Neuron (in vitro differentiated cells): Measurements from ENCODE around the gene CDCA3.

Source experiments
- H2AFZ ChIP-seq: one replicate; pipeline ENCODE4 v1.6.1; 2013; ENCODE audit warnings: low read depth, mild to moderate bottlenecking, inconsistent platforms, low read length, moderate library complexity
- H3K27me3 ChIP-seq: one replicate; pipeline ENCODE4 v1.6.1; 2013; ENCODE audit warnings: low read length; ENCODE audit not compliant: insufficient read depth
- H3K36me3 ChIP-seq: one replicate; pipeline ENCODE4 v1.6.1; 2013; ENCODE audit warnings: low read length; ENCODE audit not compliant: insufficient read depth
- H3K4me1 ChIP-seq: one replicate; pipeline ENCODE4 v1.6.1; 2013; ENCODE audit warnings: low read length; ENCODE audit not compliant: insufficient read depth
- H3K4me3 ChIP-seq: 2 replicates; pipeline ENCODE4 v1.5.1; 2013; ENCODE audit warnings: mild to moderate bottlenecking, low read length, moderate library complexity
- H3K9me3 ChIP-seq: one replicate; pipeline ENCODE4 v1.6.1; 2013; ENCODE audit warnings: low read length

The CDCA3 gene

DNA sequence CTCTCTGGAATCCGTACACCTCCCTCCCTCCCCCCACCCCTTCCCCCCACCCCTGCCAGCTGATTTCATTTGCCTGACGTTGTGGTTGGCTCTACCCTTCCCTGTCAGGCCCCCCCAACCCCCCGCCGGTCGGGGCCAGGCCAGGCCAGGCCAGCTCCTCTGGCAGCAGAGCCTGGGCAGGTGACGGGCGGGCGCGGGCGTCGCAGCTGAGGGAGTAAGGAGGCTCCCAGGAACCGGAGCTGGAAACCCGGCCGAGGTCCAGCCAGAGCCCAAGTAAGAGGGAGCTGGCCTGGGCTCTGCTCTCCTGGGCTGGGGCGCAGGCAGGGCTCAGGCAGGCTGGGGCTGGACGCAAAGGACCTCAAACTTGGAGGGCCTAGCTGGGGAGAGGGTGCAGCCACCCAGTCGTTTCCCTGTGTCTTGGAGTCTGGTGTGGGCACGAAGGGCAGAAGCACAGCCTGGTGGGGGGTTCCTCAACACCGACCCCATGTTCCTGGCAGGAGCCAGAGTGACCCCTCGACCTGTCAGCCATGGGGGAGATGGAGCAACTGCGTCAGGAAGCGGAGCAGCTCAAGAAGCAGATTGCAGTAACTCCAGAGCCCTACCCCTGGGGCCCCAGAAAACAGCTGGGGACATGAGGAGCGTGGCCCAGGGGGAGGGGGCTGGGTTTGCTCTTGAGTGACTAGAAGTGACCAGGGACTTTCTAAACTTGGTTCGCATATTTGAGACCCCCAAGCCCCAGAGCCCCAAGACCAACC lies 10.1 kb downstream of the CDCA3 start, which contains the start of gene GNB3:
TSS of gene GNB3 (plus strand) at position 165 of the 755 bp plus-strand sequence. CDS start at position 528, 363 bp downstream.
- Histone ChIP-seq H3K36me3 (peaks cover 75% of the 10 kb centered on the region), H2AFZ (no peak within 1 kb of the TSS), H3K4me3 (no peak within 1 kb of the TSS), H3K27me3 (no peaks in the 10 kb centered on the region), H3K9me3 (no peaks in the 10 kb centered on the region), H3K4me1 (peaks cover 8% of the 10 kb centered on the region)

DNA sequence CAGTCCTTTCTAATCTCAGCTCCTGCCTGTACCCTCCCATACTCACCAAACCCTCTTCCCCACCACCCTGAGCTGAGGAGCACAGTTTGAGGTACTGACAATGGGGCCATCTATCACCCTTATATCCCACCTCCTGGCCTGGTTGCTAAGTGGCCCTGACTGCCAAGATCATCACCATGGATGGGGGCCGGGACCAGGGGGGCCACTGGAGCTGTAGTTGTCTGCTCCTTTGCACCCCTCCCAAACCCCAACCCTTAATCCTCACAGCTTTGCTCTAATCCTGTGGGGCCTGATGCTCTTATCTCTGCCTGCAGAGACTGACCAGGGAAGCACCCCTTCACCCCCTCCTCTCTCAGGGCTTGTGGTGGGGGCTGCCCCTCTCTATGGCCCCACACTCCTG lies 10.8 kb downstream of the CDCA3 start:
- peaks cover 70% of the 10 kb centered on the region for H3K36me3 ChIP-seq
- H3K27me3 ChIP-seq, result no peaks in the 10 kb centered on the region
- H3K9me3 ChIP-seq, result no peaks in the 10 kb centered on the region
- H3K4me3 ChIP-seq, result no peak overlapping the region
- H2AFZ ChIP-seq, result no peak overlapping the region
- peaks cover 8% of the 10 kb centered on the region for H3K4me1 ChIP-seq

DNA sequence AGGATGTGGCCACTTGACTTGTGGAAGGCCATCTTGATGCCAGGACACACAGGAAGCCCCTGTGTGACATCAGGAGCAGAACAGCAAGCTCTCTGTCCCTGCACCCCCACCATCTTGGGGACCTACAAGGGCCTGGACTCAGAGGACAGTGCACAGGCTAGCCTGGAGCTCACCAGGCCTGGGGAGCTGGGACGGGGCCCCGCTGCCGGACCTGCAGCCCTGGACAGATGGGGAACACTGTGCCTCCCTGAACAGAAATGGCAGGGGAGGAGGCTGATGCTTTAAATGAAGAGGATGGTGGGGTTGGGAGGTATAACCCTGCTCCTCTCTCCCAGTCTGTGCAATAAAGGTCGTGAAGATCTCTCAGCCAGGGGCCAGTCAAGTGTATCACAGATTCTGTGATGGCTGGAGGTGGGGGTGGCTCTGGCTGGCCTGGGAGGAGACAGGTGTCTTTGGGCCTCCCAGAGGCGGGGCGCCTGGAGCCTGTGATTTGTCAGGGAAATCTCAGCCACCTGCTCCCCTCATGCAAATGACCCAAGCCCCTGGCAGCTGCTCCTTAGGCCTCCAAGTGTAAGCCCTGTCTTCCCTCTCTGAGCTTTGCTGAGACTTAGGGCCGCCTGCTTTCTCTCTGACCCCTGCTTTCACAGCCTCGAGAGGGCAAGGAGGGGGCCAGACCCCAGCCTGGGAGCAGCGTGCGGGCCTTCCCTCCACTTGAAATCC lies 11.4 kb downstream of the CDCA3 start:
- Histone ChIP-seq H3K4me3 (no peak overlapping the region), H3K36me3 (peaks cover 68% of the 10 kb centered on the region), H2AFZ (no peak overlapping the region), H3K27me3 (no peaks in the 10 kb centered on the region), H3K9me3 (no peaks in the 10 kb centered on the region), H3K4me1 (peaks cover 8% of the 10 kb centered on the region)

DNA sequence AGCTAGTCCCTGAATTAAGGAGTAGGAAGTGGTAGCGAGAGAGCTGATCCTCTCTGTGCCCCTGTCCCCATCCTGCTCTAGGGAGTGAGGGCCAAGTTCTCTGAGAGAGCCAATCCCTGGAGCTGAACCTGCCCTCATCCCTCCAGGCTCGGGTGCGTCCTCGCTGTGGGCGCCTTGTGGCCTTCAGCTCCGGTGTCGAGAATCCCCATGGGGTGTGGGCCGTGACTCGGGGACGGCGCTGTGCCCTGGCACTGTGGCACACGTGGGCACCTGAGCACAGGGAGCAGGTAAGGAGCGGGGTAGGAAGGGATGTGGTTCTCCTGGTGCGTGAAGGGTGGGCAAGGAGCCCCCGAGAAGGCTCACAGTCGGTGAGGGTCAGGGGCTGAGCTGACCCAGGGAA lies 12.2 kb downstream of the CDCA3 start:
- peaks cover 8% of the 10 kb centered on the region for H3K4me1 ChIP-seq
- H3K27me3 ChIP-seq, result no peaks in the 10 kb centered on the region
- H3K9me3 ChIP-seq, result no peaks in the 10 kb centered on the region
- H3K4me3 ChIP-seq, result no peak overlapping the region
- no peak overlapping the region for H2AFZ ChIP-seq
- peaks cover 69% of the 10 kb centered on the region for H3K36me3 ChIP-seq

DNA sequence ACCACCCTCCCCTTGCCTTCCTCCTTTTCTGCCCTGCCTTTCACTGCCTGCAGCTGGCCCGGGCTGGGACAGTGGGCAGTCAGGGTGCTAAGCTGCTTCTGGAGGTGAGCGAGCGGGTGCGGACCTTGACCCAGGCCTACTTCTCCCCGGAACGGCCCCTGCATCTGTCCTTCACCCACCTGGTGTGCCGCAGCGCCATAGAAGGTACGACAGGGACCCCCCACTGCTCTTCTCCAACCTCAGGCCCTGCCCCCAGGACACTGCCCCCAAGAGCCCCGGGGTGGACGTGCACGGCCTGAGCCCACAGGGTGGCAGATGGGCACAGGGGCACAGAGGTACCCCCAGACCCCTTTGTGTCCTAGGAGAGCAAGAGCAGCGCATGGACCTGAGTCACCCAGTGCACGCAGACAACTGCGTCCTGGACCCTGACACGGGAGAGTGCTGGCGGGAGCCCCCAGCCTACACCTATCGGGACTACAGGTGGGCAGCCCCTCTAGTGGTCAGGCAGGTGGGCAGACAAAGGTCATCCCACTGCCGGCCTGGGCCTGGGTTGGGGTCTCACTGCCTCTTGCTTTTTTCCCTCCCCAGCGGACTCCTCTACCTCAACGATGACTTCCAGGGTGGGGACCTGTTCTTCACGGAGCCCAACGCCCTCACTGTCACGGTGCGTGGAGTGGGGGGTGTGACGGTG lies 13.6 kb downstream of the CDCA3 start:
- no peak overlapping the region for H2AFZ ChIP-seq
- H3K4me1 ChIP-seq, result peaks cover 8% of the 10 kb centered on the region
- no peaks in the 10 kb centered on the region for H3K27me3 ChIP-seq
- H3K9me3 ChIP-seq, result no peaks in the 10 kb centered on the region
- H3K36me3 ChIP-seq, result peaks cover 66% of the 10 kb centered on the region
- H3K4me3 ChIP-seq, result no peak overlapping the region

DNA sequence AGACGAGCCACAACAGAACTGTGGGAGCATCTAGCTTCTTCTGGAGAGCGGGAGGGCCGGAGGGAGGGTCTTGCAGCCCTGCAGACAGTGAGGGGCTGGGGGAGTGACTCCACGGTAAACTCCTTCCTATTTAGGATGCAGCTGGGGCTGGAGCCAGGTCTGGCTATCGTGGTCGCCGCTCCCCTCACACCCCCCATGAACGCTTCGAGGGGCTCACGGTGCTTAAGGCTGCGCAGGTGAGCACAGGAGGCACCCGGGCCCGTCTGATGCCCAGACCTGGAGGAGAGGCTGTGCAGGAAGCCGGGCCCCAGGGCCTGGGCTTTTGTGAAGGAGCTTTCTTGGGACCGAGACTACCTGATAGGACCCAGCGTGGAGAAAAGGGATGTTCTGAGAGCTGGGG lies 14.2 kb downstream of the CDCA3 start:
- Histone ChIP-seq H3K9me3 (no peaks in the 10 kb centered on the region), H3K4me3 (no peak overlapping the region), H3K27me3 (no peaks in the 10 kb centered on the region), H3K4me1 (peaks cover 8% of the 10 kb centered on the region), H2AFZ (no peak overlapping the region), H3K36me3 (peaks cover 66% of the 10 kb centered on the region)

DNA sequence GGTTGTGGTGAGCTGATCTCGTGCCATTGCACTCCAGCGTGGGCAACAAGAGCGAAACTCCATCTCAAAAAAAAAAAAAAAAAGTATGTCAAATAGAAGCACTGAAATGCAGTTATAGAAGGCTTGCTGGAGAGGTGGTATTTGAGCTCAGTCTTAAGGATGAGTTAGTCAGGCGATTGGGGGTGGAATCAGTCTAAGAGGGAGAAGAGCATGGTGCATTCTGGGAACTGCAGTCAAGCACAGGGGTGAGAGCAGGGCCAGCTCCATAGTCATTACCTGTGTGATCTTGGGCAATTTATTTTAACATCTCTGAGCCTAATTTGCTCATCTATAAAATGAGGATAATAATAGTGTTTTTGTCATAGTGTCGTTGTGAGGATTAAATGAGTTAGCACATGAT lies 16.2 kb downstream of the CDCA3 start:
- H3K36me3 ChIP-seq, result peaks cover 81% of the 10 kb centered on the region

DNA sequence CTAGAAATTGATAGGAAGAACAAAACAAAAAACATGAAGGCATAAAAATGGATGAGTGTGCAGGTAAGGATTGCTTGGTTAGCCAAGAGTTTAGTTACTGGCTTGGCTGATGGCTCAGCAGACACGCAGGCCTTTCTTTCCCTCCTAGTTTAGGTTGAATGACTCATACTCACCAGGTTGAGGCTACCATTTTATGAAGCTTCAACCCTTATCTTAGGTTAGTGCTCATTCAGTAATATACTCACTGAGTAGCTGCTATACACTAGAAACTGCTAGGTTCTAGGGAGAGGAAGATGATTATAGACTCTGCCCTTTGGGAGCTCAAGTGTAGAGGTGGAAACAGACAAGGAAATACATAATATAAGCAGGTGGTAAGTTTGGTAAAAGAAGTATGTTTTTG lies 16.8 kb downstream of the CDCA3 start:
- no peaks in the 10 kb centered on the region for H3K9me3 ChIP-seq
- no peak overlapping the region for H2AFZ ChIP-seq
- H3K36me3 ChIP-seq, result peaks cover 76% of the 10 kb centered on the region
- peaks cover 12% of the 10 kb centered on the region for H3K4me1 ChIP-seq
- no peaks in the 10 kb centered on the region for H3K27me3 ChIP-seq
- H3K4me3 ChIP-seq, result no peak overlapping the region

More for the DNA sequence above, 16.2 kb downstream of the CDCA3 start:
- Histone ChIP-seq H3K27me3 (no peaks in the 10 kb centered on the region), H3K9me3 (no peaks in the 10 kb centered on the region), H3K4me3 (no peak overlapping the region), H3K4me1 (peaks cover 12% of the 10 kb centered on the region), H2AFZ (no peak overlapping the region)

DNA sequence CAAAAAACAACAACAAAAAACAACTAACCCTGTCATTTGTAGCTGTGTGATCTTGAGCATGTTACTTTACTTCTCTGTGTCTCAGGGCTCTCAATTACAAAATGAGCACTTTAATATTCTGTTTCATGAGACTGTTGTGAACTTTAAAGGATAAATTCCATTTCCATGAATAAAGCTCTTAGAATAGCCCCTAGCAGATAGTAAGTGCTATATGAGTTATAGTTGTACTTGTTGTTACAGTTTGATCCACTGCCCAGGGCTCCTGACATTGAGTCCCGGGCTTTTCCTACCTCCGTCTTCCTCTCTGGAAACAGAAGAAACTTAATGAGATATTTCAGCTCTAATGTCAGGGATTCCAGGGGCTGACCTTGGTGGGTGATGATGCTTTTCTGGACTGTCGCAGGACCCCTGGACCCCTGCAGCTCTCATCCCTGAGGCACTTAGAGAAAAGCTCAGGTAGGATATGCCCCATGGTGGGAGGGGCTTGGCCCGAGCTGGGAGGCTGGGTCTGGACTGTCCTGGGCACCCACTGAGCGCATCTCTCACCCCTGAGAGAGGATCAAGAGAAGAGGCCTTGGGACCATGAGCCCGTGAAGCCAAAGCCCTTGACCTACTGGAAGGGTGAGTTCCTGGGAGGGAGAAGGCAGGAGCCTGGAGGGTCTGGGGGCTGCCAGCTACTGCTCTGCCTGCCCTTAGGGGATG lies 17.7 kb downstream of the CDCA3 start:
- Histone ChIP-seq H3K4me3 (no peak overlapping the region), H3K27me3 (no peaks in the 10 kb centered on the region), H3K9me3 (no peaks in the 10 kb centered on the region), H2AFZ (no peak overlapping the region), H3K36me3 (peaks cover 68% of the 10 kb centered on the region), H3K4me1 (peaks cover 7% of the 10 kb centered on the region)

DNA sequence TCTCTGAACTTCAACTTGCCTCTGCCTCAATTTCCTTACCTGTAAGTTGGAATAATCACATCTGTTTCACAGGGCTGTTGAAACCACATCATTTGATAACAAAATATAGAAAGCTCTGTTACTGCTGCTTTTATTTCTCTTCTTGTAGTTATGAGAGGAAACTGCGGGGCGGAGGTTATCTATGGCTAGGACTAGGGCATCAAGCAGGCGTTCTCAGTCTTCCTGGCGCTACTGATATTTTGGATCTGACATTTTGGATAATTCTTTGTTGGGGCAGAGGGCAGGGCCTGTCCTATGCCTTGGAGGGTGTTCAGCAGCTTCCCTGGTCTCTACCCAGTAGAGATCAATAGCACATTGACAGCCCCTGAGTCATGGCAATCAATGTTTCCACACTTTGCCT lies 19.0 kb downstream of the CDCA3 start:
- Histone ChIP-seq H2AFZ (no peak overlapping the region), H3K4me1 (peaks cover 12% of the 10 kb centered on the region), H3K4me3 (no peak overlapping the region), H3K36me3 (peaks cover 56% of the 10 kb centered on the region), H3K9me3 (no peaks in the 10 kb centered on the region), H3K27me3 (no peaks in the 10 kb centered on the region)

DNA sequence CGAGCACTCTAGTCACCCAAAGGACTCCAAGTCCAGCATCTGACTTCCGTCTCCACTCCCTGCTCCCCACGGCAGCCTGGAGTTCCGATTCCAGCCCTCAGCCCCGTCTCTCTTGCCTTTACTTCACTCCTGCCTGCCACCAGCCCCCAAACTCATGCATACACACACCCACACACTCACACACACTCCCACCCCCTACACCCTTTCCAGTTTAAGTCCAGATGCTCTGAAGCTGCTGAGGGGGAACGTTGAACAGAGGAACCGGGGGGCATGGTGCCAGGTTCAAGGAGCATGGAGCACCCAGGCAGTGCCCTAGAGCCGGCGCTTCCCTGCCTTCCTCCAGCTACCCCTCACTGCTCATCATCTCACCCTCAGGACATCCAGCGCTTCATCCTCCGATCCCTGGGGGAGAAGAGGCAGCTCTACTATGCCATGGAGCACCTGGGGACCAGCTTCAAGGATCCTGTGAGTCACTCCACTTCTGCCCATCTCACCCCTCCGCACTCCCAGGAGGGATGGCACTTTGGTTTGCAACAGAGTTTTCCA lies 19.6 kb downstream of the CDCA3 start:
- Histone ChIP-seq H3K36me3 (peaks cover 50% of the 10 kb centered on the region), H3K9me3 (no peaks in the 10 kb centered on the region)

DNA sequence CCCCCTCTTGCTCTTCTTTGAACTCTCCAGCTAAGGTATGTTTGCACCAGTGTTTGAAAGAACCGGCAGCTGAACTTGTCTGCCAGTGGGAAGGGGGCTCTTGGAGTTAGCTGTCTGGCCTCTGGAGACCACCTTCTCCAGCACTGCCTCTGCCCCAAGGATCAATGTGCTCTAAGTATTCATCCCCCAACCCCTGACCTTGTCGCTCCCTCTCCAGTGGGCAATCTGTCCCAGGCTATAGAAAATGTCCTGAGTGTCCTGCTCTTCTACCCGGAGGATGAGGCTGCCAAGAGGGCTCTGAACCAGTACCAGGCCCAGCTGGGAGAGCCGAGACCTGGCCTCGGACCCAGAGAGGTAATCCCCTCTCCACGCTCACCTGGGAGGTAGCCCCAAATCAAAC lies 20.1 kb downstream of the CDCA3 start:
- H3K27me3 ChIP-seq, result no peaks in the 10 kb centered on the region
- peaks cover 18% of the 10 kb centered on the region for H3K4me1 ChIP-seq
- no peak overlapping the region for H2AFZ ChIP-seq
- H3K36me3 ChIP-seq, result peaks cover 45% of the 10 kb centered on the region
- no peaks in the 10 kb centered on the region for H3K9me3 ChIP-seq
- no peak overlapping the region for H3K4me3 ChIP-seq

More for the DNA sequence above, 19.6 kb downstream of the CDCA3 start:
- H2AFZ ChIP-seq, result no peak overlapping the region
- H3K27me3 ChIP-seq, result no peaks in the 10 kb centered on the region
- peaks cover 17% of the 10 kb centered on the region for H3K4me1 ChIP-seq
- no peak overlapping the region for H3K4me3 ChIP-seq
